ENCODE results near the gene CCDC73.

- TF ChIP-seq CTCF (IDR thresholded peaks at IDR 0.05), result no peak
- TF ChIP-seq GABPB1 (CRISPR knock-in tag; IDR thresholded peaks at IDR 0.05), result no peak
- no peak for TF ChIP-seq ZNF138 (CRISPR knock-in tag; conservative IDR thresholded peaks at IDR 0.05)
- no peak for TF ChIP-seq ATF3 (CRISPR knock-in tag; conservative IDR thresholded peaks at IDR 0.05)
- no peak for TF ChIP-seq FOXK1 (CRISPR knock-in tag; IDR thresholded peaks at IDR 0.05)
- TF ChIP-seq RELA (CRISPR knock-in tag; IDR thresholded peaks at IDR 0.05; ENCODE audit: borderline replicate concordance), result no peak
- no peak for TF ChIP-seq ZNF512 (CRISPR knock-in tag; IDR thresholded peaks at IDR 0.05; ENCODE audit: borderline replicate concordance)
- no peak for TF ChIP-seq NFYB (CRISPR knock-in tag; conservative IDR thresholded peaks at IDR 0.05; ENCODE audit: low read depth)
- no peak for TF ChIP-seq SOX15 (CRISPR knock-in tag; IDR thresholded peaks at IDR 0.05)
- no peak for TF ChIP-seq AFF4 (CRISPR knock-in tag; IDR thresholded peaks at IDR 0.05; ENCODE audit: borderline replicate concordance)
- TF ChIP-seq HMGXB4 (CRISPR knock-in tag; IDR thresholded peaks at IDR 0.05), result no peak
Measured at GRCh38 chr11:32643526-32643925, 150.9 kb downstream of the CCDC73 start.
